Right renal cortex interstitium (tissue), 3 donors: ENCODE data around the gene ZSWIM7. TPM values are rescaled to one million over a fixed set of nuclear protein-coding genes. Genes with fewer than 3 reads are reported as not detected.
"Not testable (repeated sequence)": the region's sequence is repeated elsewhere in the genome, so short reads cannot be mapped to it uniquely, and the experiment has no call there.

Experiments used
- DNase-seq, 3 donors: peaks; one replicate each; pipeline ENCODE4 v3.0.0-alpha.2; 2013; ENCODE audit warnings: low read depth in 3 of 3, low spot score in 2 of 3
- polyA plus RNA-seq, 3 donors: library from polyadenylated mRNA; unstranded; fragments of 120-200 nt; gene quantifications; one replicate each; pipeline ENCODE4 v1.2.1, GENCODE V29; 2013; ENCODE audit not compliant: insufficient read length in 3 of 3

ZSWIM7 gene
- polyA plus RNA-seq, 3 donors, result 50.0 to 63.0 (median 52.1) TPM

DNA sequence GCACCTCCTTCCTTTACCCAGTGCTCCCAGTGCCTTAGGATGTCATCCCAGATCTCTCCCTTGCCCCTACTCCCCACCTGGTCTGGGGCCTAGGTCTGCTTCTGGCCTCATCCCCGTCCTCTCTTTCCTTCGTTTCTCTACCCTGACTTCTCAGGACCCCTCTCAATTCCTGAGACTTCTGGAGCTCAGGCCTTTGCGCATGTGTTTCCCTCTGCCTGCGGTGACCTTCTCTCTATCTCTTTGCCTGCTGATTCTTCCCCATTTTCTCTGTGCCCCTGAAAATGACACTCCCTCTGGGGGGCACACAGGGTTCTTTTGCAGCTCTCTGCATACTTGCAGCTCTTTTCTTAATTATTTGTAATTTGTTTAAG lies 41.0 kb downstream of the ZSWIM7 start:
- DNase-seq, result no peak

- no peak for DNase-seq
Measured at GRCh38 chr17:15957608-15958307, 41.7 kb downstream of the ZSWIM7 start.

DNA sequence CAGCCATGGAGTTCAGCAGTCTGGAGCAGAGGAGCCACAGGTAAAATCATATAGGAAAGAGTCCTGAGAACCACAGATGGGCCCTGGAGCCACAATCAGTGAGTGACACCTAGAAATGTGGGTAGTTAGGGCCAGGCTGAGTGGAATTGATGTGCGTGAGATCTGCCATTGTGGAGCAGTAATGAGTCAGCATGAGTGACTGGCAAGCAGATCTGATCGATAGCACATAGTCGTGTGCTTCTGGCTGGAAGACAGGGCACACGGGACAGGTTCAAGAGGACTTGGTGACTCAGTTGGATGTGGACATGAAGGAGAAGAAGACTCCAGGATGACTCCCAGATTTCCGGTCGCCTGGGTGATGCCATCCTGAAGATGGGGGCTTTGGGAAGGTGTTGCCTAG lies 42.3 kb downstream of the ZSWIM7 start:
- no peak for DNase-seq

DNA sequence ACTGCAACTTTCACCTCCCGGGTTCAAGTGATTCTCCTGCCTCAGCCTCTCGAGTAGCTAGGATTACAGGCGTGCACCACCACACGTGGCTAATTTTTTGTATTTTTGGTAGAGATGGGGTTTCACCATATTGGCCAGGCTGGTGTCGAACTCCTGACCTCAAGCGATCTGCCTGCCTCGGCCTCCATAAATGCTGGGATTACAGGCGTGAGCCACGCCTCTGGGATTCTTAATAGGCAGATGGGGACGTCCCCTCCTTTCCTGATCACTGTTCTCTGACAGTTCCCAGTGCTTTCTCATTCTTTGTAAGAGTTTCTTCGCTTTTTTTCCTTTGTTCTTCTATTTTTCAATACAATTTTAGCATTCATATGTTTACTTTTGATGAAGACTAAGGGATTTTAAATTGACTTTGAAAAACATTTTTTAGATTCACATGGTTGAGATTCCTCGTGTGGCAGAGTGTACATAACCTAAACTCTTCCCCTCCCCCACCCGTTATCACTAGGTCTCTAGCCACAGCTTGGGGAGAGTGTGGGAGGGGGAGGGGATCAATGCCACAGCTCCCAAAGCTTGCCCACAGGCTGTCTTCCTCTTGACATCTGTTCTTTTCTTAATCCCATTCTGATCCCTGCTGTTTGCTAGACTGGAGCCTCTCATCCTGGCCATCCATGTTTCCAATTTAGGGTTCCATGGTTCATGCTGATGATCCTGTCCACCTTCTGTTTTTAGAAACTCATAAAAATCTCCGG lies 43.5 kb downstream of the ZSWIM7 start:
- no peak for DNase-seq

DNA sequence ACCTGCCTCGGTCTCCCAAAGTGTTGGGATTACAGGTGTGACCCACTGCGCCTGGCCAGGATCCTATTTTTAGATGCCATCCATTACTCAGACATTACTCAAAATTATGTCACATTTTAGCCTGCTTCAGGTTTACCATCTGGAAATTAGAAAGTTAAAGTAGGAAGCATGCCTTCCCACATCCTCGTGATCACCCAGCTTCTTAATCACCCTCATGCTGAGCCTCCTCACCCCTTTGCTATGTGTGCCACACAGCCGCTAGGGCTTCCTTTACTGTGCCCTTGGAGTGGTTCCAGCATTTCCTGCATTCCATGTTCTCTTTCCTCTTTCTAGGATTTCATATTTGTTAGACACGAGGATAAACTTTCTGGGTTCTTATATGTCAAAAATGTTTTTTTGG lies 45.3 kb downstream of the ZSWIM7 start:
- no peak for DNase-seq

DNA sequence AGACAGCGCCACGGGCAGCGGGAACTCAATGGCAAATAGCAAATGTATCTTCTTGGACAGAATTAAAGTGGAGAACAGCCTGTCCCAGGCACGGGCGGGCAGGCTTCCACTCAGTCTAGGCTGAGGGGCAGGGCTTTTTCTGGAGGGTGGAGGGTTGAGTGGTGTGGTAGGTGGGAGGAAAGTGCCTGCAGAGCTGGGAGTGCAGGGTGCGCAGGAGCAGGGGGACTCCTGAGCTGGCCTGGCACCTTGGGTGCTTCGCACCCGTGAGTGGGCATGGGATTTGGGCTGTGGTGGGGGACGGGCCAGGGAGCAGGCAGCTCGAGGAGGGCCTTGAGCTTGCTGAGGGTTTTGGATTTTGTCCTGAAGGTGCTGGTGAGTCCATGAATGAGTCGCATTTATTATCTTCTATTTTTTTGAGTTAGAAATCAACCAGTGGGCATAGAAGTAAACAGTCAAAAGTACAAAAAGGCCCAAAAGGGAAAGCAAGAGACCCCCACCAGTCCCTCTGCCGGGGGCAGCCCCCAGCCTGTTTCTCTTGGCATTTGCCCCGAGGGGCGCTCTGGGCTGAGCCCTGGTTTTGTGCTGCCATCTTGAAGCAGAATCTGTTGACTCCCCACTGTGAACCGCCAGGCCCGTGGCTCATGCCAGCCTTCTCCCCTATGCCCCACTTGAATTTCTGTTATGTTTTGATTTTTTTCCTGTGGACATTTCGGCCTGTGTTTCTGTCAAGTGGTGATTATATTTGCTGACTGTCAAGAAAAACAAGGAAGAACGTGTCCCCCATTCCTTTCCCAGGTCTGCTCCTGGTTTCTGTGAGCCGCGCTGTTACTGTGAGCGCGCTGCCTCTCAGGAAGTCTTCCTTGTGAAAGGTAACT lies 46.4 kb downstream of the ZSWIM7 start:
- no peak for DNase-seq

GRCh38 chr17:15952048-15952532 lies 47.4 kb downstream of the ZSWIM7 start:
- DNase-seq, result no peak

DNA sequence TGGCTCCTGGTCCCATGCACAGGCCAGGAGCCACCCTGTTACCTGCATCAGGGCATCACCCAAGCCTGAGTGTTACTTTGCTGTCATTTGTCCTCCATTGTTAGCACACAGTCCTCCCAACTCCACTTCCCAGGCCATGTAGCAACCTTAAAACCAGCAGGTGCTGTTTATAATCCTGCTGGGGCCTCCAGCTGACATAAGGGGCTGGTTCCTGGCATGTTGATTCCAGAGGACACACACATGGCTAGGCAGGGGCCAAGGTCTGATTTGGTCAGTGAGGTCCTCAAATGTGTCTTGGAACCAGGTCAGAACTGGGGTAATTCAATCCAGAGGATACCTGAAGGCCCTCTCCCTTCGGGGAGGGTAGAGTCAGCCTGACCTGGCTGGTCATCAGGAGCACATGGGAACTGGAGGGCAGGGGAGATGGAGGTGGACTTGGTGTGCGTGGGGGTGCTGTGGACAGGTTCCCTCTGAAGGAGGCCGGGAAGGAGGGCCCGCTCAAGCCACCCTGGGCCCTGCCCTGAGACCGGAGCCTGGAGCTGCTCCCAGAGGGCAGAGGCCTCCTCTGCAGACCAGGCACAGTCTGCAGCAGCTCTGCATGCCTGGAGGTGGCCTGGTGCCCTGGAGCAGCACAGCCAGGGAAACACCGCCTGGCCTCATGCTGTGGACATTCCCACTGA lies 48.0 kb downstream of the ZSWIM7 start:
- no peak for DNase-seq

DNA sequence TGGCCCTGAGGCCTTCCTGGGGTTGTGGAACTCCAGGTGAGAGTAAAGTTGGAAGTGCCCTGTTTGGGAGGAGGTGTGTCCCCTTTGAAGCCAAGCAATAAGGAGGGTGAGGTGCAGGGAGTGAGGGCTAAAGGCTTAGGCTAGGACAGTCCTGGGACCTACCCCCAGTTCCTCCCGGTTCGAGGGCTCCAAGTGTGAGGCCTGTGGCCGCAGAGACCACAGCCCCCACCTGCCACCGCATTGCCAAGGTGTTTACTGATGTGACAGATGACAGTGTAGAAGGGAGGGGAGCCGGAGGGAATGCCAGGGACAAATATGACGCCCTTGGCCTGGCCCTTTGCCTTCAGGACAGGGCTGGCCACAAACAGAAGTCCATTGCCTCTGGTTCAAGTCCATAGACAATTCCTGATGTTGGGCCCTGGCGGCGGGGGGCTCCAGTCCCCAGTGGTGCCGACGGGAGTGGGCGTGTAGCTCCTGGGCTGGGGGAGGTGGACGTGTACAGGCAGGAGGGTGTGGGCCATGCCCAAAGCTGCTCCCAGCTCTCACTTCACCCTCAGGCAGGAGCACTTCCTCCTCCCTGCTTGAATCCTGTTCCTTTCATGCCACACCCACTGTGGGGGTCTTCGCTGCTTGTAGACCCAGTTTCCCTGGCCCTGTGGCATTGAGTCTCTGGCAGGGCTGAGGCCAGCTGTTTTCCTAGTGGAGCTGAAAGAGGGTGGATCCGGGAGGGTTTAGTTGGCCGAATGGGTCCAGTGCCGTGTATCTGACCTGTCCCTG lies 51.3 kb downstream of the ZSWIM7 start:
- no peak for DNase-seq

- DNase-seq, result no peak
Measured at GRCh38 chr17:15947271-15947670, 52.2 kb downstream of the ZSWIM7 start.

DNA sequence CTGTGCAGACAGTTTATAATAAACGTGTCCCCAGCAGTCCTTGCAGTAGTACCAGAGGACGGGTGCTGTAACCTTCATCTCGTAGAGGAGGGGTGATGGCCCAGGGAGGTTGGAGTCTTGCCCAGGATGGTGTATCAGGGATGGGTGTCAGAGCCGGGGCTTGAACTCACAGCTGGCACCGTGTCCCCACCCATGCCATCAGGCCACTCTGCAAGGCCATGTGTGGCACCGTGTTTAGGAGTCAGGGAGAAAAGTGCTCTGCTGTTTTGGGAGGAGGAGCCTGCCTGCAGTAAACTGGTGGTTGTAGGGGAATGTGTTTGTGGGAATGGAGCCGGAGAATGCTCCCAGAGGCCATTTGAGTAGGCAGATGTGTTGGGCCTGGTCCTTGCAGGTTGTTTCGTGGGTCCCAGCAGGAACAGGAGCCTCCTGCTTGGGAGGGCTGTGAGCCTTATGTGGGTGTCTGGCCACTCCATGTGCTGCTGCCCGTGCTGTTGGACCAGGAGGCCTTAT lies 52.8 kb downstream of the ZSWIM7 start:
- DNase-seq, result no peak

DNA sequence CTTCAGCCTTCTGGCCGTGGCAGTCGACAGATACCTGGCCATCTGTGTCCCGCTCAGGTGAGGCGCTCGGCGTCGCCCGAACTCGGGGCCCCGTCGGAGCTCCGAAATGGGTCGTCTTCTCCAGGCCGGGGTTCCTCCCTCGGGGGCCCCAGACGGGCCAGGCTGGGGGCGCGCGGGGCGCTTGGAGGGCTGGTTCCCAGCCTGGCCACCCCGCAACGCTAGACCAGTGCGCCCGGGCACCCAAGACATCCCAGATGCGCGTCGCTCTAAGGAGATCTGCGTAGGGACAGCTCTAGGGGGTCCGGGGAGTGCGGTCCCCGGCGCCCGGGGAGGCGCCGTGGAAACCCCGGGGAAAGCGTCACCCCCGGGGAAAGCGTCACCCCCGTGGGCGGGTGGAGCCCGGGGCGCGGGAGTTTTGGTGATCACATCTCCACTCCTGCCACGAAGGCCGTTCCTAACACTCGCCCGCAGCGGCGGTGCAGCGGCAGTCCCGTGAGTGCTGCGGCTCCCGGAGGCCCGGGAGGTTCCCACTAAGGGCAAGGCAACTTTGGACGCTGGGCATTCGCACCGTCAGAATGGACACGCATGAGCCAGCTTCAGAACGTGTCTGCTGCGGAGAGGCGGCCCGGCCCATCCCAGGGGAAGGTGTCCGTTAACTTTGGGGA lies 53.8 kb downstream of the ZSWIM7 start:
- no peak for DNase-seq

DNA sequence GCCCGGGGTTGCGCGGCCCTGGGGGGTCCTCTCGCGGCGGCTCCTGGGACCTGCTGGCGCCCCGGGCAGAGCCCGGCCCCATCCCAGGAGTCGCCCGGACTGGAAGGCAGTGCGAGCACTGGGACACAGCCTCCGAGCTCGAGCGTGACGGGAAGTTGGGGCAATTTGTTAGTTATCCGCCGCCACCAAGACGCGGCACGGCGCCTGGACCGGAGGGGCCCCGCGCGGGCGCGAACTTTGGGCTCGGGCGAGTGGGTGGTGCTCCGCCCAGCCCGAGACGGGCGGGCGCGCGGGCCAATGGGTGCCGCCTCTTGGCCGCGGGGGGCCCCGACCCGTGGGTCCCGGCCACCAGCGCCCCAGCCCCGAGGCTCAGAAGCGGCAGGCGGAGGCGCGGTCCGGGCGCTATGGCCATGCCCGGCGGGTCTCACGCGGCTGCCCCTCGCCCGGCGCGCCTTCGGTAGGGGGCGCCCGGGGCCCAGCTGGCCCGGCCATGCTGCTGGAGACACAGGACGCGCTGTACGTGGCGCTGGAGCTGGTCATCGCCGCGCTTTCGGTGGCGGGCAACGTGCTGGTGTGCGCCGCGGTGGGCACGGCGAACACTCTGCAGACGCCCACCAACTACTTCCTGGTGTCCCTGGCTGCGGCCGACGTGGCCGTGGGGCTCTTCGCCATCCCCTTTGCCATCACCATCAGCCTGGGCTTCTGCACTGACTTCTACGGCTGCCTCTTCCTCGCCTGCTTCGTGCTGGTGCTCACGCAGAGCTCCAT lies 54.6 kb downstream of the ZSWIM7 start, which contains the start of gene ADORA2B:
Gene ADORA2B, plus strand, starts transcription at position 372 of the 768 bp plus-strand sequence. Its CDS starts 119 bp downstream, at position 491.
- DNase-seq, result no peak

GRCh38 chr17:15943971-15944758 lies 55.3 kb downstream of the ZSWIM7 start:
- no peak for DNase-seq

- no peak for DNase-seq
Measured at GRCh38 chr17:15942207-15942833, 57.2 kb downstream of the ZSWIM7 start.

GRCh38 chr17:15941781-15942180 lies 57.7 kb downstream of the ZSWIM7 start:
- no peak for DNase-seq

- DNase-seq, result not testable (repeated sequence)
Measured at GRCh38 chr17:15936481-15936880, 63.0 kb downstream of the ZSWIM7 start.
